Type B pancreatic cell (in vitro differentiated cells): ENCODE results near the gene HERC6. TPM values are rescaled to one million over a fixed set of nuclear protein-coding genes. Genes with fewer than 3 reads are reported as not detected.

Experiments
- DNase-seq: peaks from one replicate; pipeline ENCODE4 v3.0.0; 2021; ENCODE audit warnings: mixed read lengths; ENCODE audit not compliant: unreplicated experiment; ENCODE audit errors: extremely low spot score
- H3K27ac Mint-ChIP-seq: 2 replicates; pipeline ENCODE4 v1.8.0; 2021; ENCODE audit warnings: mild to moderate bottlenecking, mixed read lengths
- H3K27me3 Mint-ChIP-seq: 2 replicates; pipeline ENCODE4 v1.8.0; 2021; ENCODE audit warnings: mixed read lengths
- H3K36me3 Mint-ChIP-seq: 2 replicates; pipeline ENCODE4 v1.8.0; 2021; ENCODE audit warnings: mixed read lengths
- H3K4me1 Mint-ChIP-seq: one replicate; pipeline ENCODE4 v1.8.0; 2021; ENCODE audit warnings: mixed read lengths; ENCODE audit not compliant: unreplicated experiment
- H3K4me3 Mint-ChIP-seq: 2 replicates; pipeline ENCODE4 v1.8.0; 2021; ENCODE audit warnings: mild to moderate bottlenecking, mixed read lengths
- H3K9me3 Mint-ChIP-seq: 2 replicates; pipeline ENCODE4 v1.8.0; 2021; ENCODE audit warnings: mixed read lengths
- CTCF ChIP-seq: fragments of 200-600 bp; sonication (generic); conservative IDR thresholded peaks from 2 replicates; pipeline ENCODE4 v1.5.0; 2021; ENCODE audit warnings: antibody characterized with exemption, mild to moderate bottlenecking
- total RNA-seq: library from RNA; stranded (reverse); gene quantifications from 2 replicates; pipeline ENCODE4 v1.2.1, GENCODE V29; 2021; ENCODE audit warnings: low replicate concordance

HERC6 gene
- total RNA-seq, 1 donor from 2014 or later, result 13.1 TPM

GRCh38 chr4:88350786-88351185, 27.9 kb upstream of the HERC6 start:
- no peaks in the 10 kb centered on the region for H3K4me1 Mint-ChIP-seq
- no peaks in the 10 kb centered on the region for H3K27me3 Mint-ChIP-seq
- no peaks in the 10 kb centered on the region for H3K9me3 Mint-ChIP-seq
- no peak for DNase-seq
- no peak for TF ChIP-seq CTCF
- no peaks in the 10 kb centered on the region for H3K36me3 Mint-ChIP-seq
- H3K27ac Mint-ChIP-seq, result no peak overlapping the region
- no peak overlapping the region for H3K4me3 Mint-ChIP-seq

- no peak for TF ChIP-seq CTCF
- Mint-ChIP-seq H3K4me3 (peak overlapping the region; percentile 1), H3K9me3 (no peaks in the 10 kb centered on the region), H3K4me1 (no peaks in the 10 kb centered on the region), H3K27me3 (no peaks in the 10 kb centered on the region), H3K36me3 (no peaks in the 10 kb centered on the region), H3K27ac (peak overlapping the region; percentile 82)
- DNase-seq, result no peak
These were observed 26.5 kb upstream of the HERC6 start for GRCh38 chr4:88352062-88352740.

- no peak overlapping the region for H3K27ac Mint-ChIP-seq
- no peaks in the 10 kb centered on the region for H3K4me1 Mint-ChIP-seq
- no peaks in the 10 kb centered on the region for H3K36me3 Mint-ChIP-seq
- H3K27me3 Mint-ChIP-seq, result no peaks in the 10 kb centered on the region
- no peaks in the 10 kb centered on the region for H3K9me3 Mint-ChIP-seq
- no peak overlapping the region for H3K4me3 Mint-ChIP-seq
- no peak for DNase-seq
- TF ChIP-seq CTCF, result no peak
These were observed 25.3 kb upstream of the HERC6 start for GRCh38 chr4:88353324-88353723.

- Mint-ChIP-seq H3K4me1 (no peaks in the 10 kb centered on the region), H3K36me3 (no peaks in the 10 kb centered on the region), H3K4me3 (no peak overlapping the region), H3K27ac (no peak overlapping the region), H3K9me3 (no peaks in the 10 kb centered on the region), H3K27me3 (no peaks in the 10 kb centered on the region)
- TF ChIP-seq CTCF, result no peak
- DNase-seq, result no peak
These were observed 21.9 kb upstream of the HERC6 start for GRCh38 chr4:88356771-88357170.

- no peak overlapping the region for H3K27ac Mint-ChIP-seq
- H3K4me3 Mint-ChIP-seq, result no peak overlapping the region
- H3K27me3 Mint-ChIP-seq, result no peaks in the 10 kb centered on the region
- TF ChIP-seq CTCF, result no peak
- no peaks in the 10 kb centered on the region for H3K9me3 Mint-ChIP-seq
- H3K36me3 Mint-ChIP-seq, result no peaks in the 10 kb centered on the region
- no peaks in the 10 kb centered on the region for H3K4me1 Mint-ChIP-seq
- DNase-seq, result no peak
These were observed 21.4 kb upstream of the HERC6 start for GRCh38 chr4:88357262-88357661.
